ENCODE results near the gene NAALADL2. TPM values are rescaled to one million over a fixed set of nuclear protein-coding genes. Genes with fewer than 3 reads are reported as not detected.

The NAALADL2 gene
- total RNA-seq, 4 donors from 2014 or later: 0.36 to 9.2 (median 0.63) TPM

DNA sequence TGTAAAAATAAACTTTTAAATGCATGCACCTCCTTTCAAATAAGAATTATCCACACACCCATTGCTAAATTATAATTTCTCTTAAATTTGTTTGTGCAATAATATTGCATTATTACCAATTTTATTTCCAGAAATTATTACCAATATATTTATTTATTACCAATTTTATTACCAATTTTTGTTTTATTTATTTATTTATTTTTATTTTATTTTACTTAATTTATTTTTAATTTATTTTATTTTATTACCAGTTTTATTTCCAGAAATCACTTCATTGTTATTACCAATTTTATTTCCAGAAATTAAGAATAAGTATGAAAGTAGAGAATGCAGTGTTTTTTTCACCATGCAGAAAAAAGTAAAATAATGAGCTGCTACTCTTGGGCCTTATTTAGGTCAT is 525.4 kb downstream of the NAALADL2 start:
- DNase-seq (no peak), ATAC-seq (no peak)
- intact Hi-C loops (cut with DNase I; ENCODE audit: low total_unique reads) (no loop called here), in situ Hi-C loops (cut with MboI; ENCODE audit: low sequenced_read_pairs in 4 of 4) (no loop called here)
- TF ChIP-seq, protein P1, sequence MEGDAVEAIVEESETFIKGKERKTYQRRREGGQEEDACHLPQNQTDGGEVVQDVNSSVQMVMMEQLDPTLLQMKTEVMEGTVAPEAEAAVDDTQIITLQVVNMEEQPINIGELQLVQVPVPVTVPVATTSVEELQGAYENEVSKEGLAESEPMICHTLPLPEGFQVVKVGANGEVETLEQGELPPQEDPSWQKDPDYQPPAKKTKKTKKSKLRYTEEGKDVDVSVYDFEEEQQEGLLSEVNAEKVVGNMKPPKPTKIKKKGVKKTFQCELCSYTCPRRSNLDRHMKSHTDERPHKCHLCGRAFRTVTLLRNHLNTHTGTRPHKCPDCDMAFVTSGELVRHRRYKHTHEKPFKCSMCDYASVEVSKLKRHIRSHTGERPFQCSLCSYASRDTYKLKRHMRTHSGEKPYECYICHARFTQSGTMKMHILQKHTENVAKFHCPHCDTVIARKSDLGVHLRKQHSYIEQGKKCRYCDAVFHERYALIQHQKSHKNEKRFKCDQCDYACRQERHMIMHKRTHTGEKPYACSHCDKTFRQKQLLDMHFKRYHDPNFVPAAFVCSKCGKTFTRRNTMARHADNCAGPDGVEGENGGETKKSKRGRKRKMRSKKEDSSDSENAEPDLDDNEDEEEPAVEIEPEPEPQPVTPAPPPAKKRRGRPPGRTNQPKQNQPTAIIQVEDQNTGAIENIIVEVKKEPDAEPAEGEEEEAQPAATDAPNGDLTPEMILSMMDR (IDR thresholded peaks at IDR 0.05 in 4 of 5, conservative IDR thresholded peaks at IDR 0.05 in 1 of 5): no peak
- TF ChIP-seq POLR2A (IDR thresholded peaks at IDR 0.05): no peak
- Histone ChIP-seq H3K4me3 (no peak overlapping the region), H3K9me3 (no peaks in the 10 kb centered on the region), H3K36me3 (no peaks in the 10 kb centered on the region), H3K4me1 (no peaks in the 10 kb centered on the region), H3K27me3 (no peaks in the 10 kb centered on the region), H3K27ac (no peak overlapping the region)

DNA sequence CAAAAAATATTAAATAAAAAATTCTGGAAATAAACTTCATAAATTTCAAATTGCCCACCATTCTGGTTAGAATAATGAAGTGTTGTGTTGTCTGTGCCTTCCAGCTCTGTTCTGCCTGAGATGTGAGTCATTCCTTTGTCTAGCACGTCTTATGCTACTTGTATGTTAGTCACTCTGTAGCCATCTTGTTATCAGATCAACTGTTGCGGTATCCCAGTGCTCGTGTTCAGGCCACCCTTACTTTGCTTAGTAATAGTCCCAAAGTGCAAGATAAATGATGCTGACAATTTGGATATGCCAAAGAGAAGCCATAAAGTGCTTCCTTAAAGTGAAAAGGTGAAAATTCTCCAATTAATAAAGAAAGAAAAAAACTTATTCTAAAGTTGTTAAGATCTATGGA is 527.5 kb downstream of the NAALADL2 start:
- H3K27ac ChIP-seq: no peak overlapping the region
- H3K27me3 ChIP-seq: no peaks in the 10 kb centered on the region
- intact Hi-C loops (cut with DNase I; ENCODE audit: low total_unique reads): no loop called here
- no peak overlapping the region for H3K4me3 ChIP-seq
- ATAC-seq (no peak), DNase-seq (no peak)
- TF ChIP-seq, protein P1 (IDR thresholded peaks at IDR 0.05 in 4 of 5, conservative IDR thresholded peaks at IDR 0.05 in 1 of 5): no peak
- TF ChIP-seq POLR2A (IDR thresholded peaks at IDR 0.05): no peak
- H3K36me3 ChIP-seq: no peaks in the 10 kb centered on the region
- H3K9me3 ChIP-seq: no peaks in the 10 kb centered on the region
- in situ Hi-C loops (cut with MboI; ENCODE audit: low sequenced_read_pairs in 4 of 4): no loop called here
- H3K4me1 ChIP-seq: no peaks in the 10 kb centered on the region

DNA sequence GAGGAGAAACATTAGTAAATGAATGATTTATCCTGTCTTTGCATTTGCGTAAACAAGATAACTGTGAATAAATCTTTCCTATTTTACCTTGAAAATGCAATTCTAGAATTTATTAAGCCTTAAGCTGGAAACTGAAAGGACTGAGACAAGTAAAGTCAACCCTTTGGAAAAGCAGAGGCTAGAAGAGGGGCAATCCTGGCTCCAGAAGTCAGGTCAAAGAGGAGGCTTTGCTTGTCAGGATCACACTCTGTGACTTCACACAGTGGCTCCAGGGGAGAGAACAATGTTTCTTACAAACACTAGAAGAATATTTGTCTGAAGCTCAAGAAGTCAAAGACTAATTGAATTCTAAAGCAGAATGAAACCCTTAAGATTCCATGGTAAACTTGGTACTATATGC is 530.4 kb downstream of the NAALADL2 start:
- Histone ChIP-seq H3K27ac (no peak overlapping the region), H3K27me3 (no peaks in the 10 kb centered on the region), H3K4me1 (no peaks in the 10 kb centered on the region), H3K36me3 (no peaks in the 10 kb centered on the region), H3K9me3 (no peaks in the 10 kb centered on the region), H3K4me3 (no peak overlapping the region)
- ATAC-seq (no peak), DNase-seq (no peak)
- in situ Hi-C loops (cut with MboI; ENCODE audit: low sequenced_read_pairs in 4 of 4) (no loop called here), intact Hi-C loops (cut with DNase I; ENCODE audit: low total_unique reads) (no loop called here)
- TF ChIP-seq, protein P1 (IDR thresholded peaks at IDR 0.05 in 4 of 5, conservative IDR thresholded peaks at IDR 0.05 in 1 of 5): no peak
- TF ChIP-seq POLR2A (IDR thresholded peaks at IDR 0.05): no peak

DNA sequence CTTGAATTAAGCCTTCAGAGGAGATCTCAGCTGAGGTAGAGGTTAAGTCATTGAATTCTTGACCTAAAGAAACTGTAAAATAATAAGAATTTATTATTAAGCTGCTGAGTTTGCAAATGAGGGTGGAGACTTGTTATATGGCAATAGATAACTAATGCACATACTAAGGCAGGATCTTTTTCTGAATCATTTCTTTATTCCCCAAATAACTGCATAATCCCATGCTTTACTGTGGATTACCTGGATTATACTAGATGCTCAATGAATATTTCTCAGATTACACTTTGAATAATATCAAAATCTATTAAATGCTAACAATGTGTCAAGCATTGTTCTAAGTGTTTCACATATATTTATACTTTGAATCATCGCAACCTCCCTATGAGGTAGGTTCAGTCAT is 532.5 kb downstream of the NAALADL2 start:
- in situ Hi-C loops (cut with MboI; ENCODE audit: low sequenced_read_pairs in 4 of 4): no loop called here
- H3K27me3 ChIP-seq: no peaks in the 10 kb centered on the region
- no peak for TF ChIP-seq POLR2A (IDR thresholded peaks at IDR 0.05)
- TF ChIP-seq, protein P1 (IDR thresholded peaks at IDR 0.05 in 4 of 5, conservative IDR thresholded peaks at IDR 0.05 in 1 of 5): no peak
- DNase-seq (no peak), ATAC-seq (no peak)
- H3K9me3 ChIP-seq: no peaks in the 10 kb centered on the region
- no peak overlapping the region for H3K27ac ChIP-seq
- no peaks in the 10 kb centered on the region for H3K4me1 ChIP-seq
- no peak overlapping the region for H3K4me3 ChIP-seq
- no peaks in the 10 kb centered on the region for H3K36me3 ChIP-seq
- intact Hi-C loops (cut with DNase I; ENCODE audit: low total_unique reads): no loop called here

DNA sequence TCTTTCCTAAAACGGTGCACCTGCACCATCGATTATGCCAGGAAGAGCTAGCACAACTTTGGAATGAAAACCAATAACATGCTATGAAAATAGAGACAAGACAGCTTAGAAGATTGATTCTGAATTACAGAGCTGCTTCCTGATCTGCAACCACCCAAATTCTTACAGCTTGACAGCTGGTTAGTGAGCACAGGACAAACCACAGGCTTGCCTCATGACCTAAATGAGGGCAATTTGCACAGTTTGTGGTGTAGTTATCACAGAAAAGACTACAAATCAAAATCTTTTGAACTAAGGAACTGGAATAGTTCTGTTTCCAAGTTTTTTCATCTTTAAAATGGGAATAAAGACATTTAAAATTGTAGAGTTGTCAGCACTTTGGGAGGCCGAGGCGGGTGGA is 533.5 kb downstream of the NAALADL2 start:
- no peaks in the 10 kb centered on the region for H3K36me3 ChIP-seq
- intact Hi-C loops (cut with DNase I; ENCODE audit: low total_unique reads) (no loop called here), in situ Hi-C loops (cut with MboI; ENCODE audit: low sequenced_read_pairs in 4 of 4) (no loop called here)
- DNase-seq (no peak), ATAC-seq (no peak)
- H3K27me3 ChIP-seq: no peaks in the 10 kb centered on the region
- no peak overlapping the region for H3K4me3 ChIP-seq
- no peak overlapping the region for H3K27ac ChIP-seq
- H3K4me1 ChIP-seq: no peaks in the 10 kb centered on the region
- no peaks in the 10 kb centered on the region for H3K9me3 ChIP-seq
- no peak for TF ChIP-seq POLR2A (IDR thresholded peaks at IDR 0.05)
- TF ChIP-seq, protein P1 (IDR thresholded peaks at IDR 0.05 in 4 of 5, conservative IDR thresholded peaks at IDR 0.05 in 1 of 5): no peak

All from gastrocnemius medialis (tissue), 4 donors.